Activated naive CD4-positive, alpha-beta T cell treated with Interleukin-2 at 50 U/mL for 16 hours (primary cell): Measurements from ENCODE around the gene KCNQ5.
"Not testable (repeated sequence)": the region's sequence is repeated elsewhere in the genome, so short reads cannot be mapped to it uniquely, and the experiment has no call there.

Experiments used
- DNase-seq: peaks from one replicate; pipeline ENCODE4 v3.0.0-alpha.2; 2020

Gene KCNQ5

DNA sequence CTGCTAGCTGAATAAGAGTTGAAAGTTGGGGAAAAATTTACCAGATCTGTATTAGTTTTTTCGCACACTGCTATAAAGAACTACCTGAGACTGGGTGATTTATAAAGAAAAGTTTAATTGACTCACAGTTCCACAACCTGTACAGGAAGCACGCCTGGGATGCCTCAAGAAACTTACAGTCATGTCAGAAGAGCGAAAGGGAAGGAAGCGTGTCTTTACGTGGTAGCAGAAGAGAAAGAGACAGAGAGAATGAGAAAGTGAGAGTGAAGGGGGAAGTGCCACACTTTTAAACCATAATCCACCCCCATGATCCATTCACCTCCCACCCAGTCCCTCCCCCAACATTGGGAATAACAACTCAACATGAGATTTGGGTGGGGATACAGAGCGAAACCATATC lies 523.8 kb downstream of the KCNQ5 start:
- no peak for DNase-seq

DNA sequence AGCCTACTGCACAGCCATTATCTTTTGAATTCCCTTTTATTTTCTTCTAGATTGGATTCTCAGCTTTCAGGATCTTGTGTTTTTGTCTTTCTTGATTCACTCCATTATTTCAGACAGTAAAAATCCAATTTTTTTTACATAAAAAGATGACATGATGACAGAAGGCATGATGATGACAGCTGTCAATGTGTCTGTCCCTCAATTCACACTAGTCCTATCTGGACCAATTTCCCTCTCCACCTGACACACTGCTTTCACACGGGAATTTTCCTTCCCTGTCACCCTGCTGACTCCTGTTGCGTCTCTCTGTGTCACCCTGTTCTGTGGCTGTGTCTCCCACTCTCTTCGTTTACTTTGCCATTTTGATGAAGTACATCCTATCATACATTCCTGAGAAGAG lies 529.9 kb downstream of the KCNQ5 start:
- DNase-seq = no peak

DNA sequence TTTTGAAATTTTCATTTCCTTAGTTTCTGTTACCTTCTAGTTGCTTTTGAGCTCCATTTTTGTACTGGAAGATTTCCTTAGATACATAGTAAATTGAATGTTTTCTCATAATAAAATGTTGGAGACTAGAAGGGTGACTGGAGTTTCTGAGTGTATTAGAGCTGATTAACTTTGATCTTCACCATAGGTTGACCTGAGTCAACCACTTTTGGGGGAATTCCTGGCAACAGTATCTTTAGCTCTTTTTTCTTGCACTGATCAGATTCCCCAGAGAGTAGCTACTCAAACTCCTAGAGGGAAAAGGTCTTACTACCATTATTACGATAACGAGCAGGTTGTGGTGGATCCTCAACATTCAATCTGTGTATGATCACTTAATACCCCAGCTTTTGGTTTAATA lies 530.7 kb downstream of the KCNQ5 start:
- no peak for DNase-seq

DNA sequence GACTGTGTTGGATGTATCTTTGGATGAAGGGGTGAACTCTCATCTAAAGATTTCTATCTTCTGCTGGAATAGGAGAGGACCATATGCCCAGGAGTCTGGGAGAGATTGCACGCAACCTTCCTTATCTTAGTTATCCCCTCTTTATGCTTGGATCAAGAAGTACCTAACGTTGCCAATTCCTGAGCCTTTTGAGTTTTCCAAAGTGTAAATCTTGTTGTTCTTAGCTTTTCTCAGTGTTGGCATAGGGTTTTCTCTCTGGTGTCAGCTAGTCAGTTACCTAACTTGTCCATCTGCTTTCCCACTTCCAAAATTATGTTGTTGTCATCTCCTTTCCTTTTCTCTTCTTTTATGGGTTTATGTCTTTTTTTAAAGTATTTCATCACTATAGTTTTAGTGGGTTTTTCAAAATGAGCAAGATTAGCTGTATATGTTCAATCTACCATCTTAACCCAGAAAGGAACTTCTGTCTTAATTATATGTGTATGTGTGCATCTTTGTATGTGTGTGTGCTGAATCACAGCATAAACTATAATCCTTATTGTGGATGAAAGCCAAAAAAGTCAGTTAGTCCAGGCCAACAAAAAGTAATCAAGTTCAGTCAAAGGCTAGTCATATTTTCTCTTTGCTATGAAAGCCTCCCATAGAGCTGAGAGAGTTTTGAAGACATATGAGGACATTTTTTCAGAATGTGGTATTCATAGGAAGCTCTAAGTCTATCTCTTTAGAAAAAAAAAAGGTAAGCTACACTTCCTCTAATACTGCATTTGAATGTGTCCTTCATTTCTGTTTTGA lies 531.3 kb downstream of the KCNQ5 start:
- no peak for DNase-seq

DNA sequence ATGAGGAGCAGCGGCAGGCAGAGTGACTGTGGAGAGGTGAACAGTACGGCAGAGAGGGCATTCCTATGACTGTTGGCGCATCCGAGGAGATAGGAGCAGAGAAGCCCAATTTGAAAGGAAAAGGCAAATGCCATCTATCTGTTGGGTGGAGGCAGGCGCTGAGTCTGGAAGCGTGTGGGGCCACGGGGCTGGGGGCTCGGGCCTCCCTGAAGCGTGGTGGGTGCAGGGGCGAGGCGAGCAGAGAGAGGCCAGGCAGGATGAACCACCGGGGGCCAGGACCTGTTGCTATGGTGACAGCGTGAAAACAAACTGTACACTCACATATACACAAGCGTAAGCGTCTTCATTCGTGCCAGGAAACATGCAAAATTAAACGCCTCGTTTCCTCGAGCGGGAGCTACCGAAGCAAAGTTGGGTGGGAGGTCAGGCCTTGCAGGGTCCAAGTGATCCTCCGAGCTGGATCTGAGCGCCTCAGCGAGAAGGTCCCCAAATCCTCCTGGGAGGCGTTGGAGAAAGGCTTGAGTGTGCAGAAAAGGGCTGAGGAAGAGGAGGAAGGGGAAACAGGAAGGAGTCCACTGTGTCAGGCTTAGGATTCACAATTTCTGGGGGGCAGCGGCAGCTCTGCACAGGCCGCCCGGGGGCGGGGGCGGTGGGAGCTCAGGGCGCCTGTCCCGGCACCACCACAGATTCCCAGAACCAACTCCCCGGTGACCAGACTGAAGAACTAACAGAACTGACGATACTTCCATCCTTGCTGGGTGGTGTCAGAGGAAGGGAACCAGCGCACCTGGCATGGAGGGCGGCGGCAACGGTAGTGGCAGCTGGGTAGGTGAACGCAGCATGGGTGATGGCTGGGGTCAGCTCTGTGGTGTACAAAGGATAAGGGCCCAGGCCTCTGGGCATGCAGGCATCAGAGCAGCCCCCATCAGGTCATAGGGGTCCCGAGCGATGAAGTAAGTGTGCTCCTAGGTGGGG lies 535.2 kb downstream of the KCNQ5 start:
- no peak for DNase-seq

DNA sequence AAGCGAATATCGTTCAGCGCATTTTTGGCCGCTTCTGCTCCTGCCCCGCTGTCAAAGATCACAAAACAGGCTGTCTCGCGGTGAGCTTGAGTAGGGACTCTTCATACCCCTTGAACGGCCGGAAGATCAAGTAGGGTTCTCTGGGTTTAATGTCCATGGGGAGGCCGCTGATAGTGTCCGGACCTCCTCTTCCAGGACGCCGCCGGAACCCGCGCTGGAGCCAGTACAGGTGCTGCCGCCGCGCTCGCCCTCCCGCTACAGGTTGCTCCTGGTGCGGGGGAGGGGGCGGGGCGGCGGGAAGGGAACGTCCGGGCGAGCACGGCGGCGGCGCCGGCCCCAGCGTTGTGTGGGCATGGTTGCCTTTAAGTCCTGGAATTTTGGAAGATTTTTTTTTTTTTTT lies 536.0 kb downstream of the KCNQ5 start:
- DNase-seq = no peak

DNA sequence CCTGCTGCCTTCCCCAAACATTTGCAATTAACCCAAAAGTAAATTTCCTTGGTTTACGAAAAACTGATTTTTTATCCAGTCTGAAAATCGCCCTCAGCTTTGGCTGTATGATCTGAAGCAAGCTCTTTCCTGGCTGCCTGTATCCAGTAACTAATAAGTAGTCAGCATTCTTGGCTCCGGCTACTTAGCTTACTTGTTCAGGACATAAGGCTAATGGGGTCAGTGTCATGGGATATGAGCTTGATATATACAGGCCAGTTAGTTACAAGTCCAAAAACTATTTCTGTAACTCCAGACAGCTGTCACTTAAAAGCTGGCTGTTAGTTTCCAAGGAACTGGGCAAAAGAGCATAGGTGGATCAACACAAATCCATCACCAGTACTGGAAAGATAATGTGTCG lies 547.2 kb downstream of the KCNQ5 start:
- no peak for DNase-seq

DNA sequence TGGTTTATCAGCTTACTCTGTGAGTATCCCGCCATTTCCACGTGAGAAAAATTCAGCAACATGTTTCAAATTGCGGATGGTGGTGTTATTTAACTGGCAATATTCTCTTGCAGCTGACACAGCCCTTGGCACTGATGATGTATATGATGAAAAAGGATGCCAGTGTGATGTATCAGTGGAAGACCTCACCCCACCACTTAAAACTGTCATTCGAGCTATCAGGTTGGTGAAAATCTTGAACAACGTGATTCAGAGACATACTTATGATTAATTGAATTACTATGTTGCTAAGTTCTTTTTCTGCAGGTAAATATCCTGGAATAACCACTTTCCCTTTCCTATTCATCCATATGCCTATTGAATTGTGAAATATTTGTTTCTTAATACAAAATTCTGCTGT lies 547.8 kb downstream of the KCNQ5 start:
- no peak for DNase-seq

DNA sequence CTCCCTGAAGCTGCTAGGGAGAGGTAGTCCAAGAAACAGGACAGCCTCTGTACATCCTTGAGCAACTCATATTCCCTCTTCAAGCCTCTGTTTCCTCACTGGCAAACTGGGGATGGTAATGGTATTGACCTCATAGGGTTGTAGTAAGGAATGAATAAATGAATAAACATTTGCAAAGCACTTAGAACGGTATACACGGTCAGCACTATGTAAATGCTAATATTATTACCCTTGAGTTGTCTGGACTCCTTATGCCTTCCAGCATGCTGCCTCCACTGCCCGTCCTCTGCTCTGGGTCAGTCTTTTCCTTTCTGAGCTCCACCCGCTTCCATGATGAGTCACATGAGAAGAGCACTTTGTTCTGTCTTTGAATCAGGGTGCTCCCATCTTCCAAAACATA lies 552.8 kb downstream of the KCNQ5 start:
- no peak for DNase-seq

DNA sequence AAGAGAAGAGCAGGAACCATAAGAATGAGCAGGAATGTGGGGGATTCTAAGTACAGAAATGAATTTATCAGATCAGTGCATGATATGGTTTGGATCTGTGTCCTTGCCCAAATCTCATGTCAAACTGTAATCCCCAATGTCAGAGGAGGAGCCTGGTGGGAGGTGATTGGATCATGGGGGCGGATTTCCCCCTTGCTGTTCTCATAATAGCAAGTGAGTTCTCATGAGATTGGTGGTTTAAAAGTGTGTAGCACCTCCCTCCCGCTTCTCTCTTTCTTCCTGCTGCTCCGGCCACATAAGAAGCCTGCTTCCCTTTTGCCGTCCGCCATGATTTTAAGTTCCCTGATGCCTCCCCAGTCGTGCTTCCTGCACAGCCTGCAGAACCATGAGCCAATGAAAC lies 554.2 kb downstream of the KCNQ5 start:
- DNase-seq = no peak

DNA sequence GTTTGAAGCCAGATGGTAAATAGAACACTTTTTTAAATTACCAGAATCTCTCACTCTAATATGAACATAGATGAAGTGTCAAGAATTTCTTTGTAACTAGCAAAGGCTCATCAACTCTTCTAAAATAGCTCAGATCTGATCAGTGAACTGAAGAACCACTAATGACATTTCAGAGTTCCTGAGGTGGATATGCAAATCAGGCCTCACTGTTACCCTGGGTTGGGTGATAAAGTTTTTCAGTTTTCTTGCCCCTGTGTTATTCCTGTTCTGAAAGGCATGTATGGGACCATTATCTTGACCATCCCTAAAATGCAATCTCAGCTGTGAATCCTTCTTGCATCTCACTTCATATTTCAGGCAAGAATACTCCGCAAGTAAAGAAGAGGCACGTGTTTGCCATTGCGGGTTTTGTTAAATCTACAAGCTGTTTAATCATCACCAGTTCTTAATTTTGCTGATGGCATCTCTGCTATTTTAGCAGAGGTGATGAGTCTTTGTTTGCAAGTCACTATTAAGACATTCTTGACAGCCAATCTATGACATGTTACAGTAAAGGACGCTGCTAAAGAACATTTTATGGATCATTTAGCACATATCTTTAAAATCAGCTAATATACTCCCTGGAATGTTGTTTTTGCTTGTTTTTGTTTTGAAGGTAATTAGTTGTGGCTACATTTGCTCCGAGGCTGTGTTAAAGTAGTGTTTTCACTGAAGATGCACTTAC lies 555.5 kb downstream of the KCNQ5 start:
- DNase-seq = no peak

DNA sequence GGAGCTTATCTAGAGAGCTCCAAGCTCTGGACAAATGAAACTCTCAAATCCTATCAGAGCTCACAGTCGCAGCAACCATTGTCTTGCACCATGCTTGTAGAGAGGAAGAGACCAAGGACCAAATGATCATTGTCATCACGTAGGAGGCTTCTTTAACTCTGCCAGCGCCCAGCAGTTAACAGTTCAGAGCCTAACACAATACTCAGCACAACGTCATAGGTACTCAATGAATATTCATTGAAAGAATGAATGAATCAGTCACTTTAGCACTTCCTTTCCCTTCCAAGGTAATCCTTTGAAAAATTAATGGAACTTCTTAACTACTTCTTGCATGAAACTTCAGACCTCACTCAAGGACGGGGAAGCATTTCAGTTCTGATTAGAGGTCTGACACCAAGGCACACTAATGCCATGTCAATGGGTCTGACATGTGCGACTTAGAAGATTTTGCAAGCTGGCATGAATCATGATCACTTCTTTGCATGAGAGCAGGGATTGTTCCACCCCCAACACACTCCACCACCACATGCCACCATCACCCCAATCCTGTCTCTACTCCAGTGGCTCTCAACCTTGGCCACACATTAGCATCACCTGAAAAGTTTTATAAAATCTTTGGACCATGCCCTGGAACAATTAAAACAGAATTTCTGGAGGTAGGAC lies 558.3 kb downstream of the KCNQ5 start:
- DNase-seq = no peak

DNA sequence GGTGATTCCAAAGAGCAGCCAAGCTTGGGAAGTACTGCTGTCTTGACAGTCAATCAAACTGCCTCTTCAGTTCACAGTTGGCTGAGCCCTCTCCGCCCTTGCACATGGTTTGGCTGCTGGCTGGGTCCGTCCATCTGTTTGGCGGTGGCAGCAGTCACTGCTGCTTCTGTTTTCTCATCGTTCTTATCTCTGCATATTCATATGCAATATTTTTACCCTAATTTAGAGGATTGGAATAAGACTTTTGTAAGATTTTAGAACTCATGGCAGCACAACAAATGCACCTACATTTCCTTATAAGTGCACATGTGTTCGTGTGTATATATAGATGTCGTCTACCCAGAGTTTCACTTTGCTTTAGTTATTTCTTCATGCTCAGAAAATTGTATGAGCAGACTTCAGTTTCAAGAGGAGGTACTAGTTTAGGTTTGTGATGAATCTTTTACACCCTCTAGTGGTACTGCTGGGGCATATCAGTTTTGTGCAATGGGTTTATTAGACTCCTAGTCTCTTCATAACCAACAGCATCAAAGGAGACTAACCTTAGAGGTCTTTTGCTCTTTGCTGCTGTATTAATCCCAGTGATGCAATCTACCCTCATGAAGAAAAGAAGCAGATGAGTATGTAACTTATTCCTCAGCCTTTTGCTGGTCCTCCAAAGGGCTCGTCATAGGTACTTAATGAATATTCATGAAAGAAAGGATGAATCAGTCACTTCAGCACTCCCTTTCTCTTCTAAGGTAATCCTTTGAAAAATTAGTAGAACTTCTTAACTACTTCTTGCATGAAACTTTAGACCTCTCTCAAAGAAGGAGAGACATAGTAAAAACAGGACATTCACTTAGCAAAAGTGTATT lies 559.1 kb downstream of the KCNQ5 start:
- DNase-seq = no peak

DNA sequence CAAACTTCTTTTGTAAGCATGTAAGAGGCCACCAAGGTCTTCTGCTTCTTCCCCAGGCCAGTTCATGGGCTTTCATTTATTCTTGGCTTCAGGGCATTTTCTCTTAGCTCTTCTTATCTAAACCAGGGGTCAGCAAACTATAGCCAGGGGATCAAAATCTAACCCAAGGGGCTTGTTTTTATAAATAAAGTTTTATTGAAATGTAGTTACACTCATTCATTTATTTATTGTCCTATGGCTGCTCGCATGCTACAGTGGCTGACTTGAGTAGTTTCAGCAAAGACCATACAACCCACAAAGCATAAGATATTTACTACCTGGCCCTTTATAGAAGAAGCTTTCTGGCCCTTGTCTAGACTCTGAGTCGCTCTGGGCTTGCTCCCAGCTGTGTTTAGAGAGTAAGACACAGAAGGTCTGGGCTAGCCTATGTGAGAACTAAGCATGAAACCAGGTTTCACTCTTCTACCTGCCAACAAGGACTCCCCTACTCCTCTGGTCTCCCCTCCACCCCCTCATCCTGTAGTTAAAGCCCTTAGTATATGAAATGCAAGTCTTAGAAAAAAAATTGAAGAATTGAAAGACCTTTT lies 560.2 kb downstream of the KCNQ5 start:
- DNase-seq = no peak

DNA sequence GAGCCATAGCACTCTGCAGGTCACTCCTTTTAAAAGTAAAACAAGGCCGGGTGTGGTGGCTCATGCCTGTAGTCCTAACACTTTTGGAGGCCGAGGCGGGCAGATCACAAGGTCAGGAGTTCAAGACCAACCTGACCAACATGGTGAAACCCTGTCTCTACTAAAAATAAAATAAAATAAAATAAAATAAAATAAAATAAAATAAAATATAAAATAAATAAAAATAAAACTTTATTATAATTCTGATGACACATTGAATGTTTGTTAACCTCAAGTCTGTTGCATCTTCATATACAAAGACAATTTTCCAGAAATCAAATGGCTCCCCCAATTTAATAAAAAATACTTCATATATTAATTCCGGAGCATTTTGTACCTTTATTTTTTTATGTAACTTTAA lies 571.4 kb downstream of the KCNQ5 start:
- DNase-seq = not testable (repeated sequence)

DNA sequence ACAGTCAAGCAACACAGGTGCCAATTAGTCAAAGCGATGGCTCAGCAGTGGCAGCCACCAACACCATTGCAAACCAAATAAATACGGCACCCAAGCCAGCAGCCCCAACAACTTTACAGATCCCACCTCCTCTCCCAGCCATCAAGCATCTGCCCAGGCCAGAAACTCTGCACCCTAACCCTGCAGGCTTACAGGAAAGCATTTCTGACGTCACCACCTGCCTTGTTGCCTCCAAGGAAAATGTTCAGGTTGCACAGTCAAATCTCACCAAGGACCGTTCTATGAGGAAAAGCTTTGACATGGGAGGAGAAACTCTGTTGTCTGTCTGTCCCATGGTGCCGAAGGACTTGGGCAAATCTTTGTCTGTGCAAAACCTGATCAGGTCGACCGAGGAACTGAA lies 572.9 kb downstream of the KCNQ5 start:
- DNase-seq = no peak

DNA sequence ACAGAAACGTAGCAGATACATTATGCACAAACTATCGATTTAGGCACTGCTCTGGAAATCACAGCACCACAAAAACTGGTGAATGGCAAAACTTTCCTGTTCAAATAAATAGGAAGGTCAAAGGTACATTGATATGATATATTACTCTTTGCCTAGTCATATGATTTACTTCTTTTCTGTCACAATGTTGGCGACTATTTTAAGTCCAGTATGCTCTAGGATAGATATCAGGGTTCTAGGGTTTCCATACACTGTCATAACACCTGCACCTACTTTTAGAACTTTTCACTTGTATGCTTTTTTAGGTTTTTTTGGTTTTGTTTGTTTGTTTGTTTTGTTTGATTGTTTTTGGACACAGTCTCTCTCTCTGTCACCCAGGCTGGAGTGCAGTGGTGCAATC lies 578.4 kb downstream of the KCNQ5 start:
- no peak for DNase-seq

DNA sequence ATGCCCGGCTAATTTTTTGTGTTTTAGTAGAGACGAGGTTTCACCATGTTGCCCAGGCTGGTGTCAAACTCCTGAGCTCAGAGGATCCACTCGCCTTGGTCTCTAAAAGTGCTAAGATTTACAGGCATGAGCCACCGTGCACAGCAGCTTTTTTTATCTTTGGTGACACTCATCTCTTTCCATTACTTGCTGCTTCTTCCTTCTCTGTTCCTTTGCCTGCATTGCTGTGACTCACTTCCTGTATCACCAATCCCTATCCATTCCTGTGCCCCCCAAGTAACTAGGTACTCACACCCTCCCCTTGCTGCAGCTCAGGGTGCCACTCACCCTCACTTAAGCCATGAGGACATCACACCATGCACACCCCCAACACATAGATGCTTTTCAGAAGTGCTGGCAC lies 578.9 kb downstream of the KCNQ5 start:
- no peak for DNase-seq

DNA sequence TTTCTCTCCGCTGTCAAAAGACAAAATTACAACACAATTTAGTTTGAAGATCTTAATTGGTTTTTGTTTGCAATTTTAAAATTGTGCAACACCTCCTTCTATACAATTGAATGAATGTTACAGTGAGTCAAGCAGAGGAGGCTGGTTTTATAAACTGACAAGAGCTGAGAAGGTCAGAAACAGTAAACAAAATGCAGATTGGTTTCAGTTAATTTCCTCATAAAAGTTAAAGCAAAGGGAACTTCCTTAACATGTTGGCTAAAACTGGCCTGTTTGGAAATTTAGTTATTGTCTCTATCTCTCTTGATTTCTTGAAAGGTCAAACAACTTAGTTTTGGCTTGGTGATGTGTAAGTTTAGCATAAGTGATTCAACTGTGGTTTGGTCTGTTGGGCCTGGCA lies 581.2 kb downstream of the KCNQ5 start:
- no peak for DNase-seq

DNA sequence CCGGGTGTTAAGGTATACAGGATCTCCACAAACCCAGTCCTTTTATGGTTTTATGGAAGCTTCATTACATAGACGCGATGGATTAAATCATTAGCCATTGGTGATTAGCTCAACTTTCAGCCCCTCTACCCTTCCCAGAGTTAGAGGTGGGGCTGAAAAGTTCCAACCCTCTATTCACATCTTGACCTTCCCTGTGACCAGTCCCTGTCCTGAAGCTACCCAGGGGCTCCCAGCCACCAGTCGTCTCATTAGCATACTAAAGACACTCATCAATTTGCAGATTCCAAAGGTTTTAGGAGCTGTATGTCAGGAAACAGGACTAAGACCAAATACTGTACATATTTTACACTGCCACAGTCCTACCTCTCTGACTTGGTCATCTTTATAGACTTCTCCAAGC lies 582.4 kb downstream of the KCNQ5 start:
- no peak for DNase-seq

DNA sequence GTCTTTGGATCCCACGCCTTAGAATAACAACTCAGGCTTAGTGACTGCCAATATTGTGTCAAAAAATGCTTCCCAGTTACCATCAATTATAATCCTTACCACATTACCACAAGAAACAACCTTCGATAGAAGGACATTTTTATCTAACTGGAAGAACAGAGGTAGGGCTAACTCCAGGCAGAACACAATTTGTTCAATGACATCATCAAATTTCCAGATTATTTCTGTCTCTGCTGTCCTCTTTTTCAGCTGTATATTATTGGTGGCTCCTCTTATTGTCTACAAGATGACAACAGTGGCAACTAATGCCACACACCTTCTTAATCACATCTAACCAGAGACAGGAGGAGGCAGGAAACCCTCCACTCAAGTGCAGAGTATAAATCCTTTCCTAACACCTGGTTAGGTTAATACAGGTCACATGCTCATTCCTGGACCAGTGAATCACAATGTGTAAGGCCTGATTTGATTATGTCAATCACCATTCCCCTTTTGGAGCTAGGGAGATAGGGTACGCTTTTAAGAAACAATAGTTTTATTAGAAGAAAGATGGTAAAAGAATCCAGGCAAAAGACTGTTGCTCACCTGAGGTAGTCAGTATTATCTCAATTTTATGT lies 585.5 kb downstream of the KCNQ5 start:
- no peak for DNase-seq
